GM12875 (cell line): ENCODE measurements around the gene NDUFAB1.
A peak's percentile ranks its signal among the peaks of the same experiment; 100 is the strongest.

Source experiments
- H3K4me3 ChIP-seq: one replicate; pipeline ENCODE4 v1.5.1; 2011; ENCODE audit warnings: low read depth, low read length, control low read depth
- TF ChIP-seq, protein P1 (sequence below): IDR thresholded peaks from 2 replicates; pipeline ENCODE4 v1.5.1; 2011; ENCODE audit warnings: low read depth, mild to moderate bottlenecking, control low read depth, inconsistent platforms, low read length, moderate library complexity, borderline replicate concordance; ENCODE audit not compliant: insufficient read depth

Gene NDUFAB1

DNA sequence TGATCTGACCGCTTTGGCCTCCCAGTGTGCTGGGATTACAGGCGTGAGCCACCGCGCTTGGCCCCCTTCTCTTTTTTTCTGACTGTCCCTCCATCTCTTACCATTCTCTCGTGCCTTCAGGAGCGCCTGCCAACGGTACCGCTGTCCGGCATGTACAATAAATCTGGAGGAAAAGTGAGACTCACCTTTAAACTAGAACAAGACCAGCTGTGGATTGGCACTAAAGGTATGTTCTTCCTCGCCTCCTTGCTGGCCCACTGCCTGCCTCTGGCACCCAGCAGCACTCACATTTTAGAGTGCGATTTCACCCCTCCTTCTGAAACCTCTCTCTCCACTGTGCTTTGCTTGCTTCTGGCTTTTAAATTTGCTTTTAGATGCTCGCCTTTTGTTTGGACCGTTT is 33.6 kb downstream of the NDUFAB1 start:
- TF ChIP-seq, protein P1, sequence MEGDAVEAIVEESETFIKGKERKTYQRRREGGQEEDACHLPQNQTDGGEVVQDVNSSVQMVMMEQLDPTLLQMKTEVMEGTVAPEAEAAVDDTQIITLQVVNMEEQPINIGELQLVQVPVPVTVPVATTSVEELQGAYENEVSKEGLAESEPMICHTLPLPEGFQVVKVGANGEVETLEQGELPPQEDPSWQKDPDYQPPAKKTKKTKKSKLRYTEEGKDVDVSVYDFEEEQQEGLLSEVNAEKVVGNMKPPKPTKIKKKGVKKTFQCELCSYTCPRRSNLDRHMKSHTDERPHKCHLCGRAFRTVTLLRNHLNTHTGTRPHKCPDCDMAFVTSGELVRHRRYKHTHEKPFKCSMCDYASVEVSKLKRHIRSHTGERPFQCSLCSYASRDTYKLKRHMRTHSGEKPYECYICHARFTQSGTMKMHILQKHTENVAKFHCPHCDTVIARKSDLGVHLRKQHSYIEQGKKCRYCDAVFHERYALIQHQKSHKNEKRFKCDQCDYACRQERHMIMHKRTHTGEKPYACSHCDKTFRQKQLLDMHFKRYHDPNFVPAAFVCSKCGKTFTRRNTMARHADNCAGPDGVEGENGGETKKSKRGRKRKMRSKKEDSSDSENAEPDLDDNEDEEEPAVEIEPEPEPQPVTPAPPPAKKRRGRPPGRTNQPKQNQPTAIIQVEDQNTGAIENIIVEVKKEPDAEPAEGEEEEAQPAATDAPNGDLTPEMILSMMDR = no peak
- H3K4me3 ChIP-seq = no peak overlapping the region

DNA sequence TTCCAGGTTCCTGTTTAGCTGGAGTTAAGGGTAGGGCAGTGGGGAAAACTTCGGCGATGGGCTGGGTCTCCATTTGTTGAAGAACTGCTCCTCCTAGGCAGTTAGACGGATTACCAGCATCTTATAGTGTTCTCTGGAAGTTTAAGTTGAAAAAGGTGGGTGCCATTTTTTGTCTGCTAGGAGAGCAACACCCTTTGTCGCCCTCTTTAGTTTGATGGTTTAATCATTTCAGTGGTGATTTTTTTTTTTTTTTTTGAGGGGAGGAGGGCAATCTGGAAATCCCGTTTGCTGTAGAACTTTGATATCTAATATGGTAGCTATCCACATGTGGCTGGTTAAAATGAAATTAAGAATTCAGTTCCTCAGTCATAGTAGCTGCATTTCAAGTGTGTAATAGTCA is 34.5 kb downstream of the NDUFAB1 start:
- H3K4me3 ChIP-seq = no peak overlapping the region
- TF ChIP-seq, protein P1 = no peak

DNA sequence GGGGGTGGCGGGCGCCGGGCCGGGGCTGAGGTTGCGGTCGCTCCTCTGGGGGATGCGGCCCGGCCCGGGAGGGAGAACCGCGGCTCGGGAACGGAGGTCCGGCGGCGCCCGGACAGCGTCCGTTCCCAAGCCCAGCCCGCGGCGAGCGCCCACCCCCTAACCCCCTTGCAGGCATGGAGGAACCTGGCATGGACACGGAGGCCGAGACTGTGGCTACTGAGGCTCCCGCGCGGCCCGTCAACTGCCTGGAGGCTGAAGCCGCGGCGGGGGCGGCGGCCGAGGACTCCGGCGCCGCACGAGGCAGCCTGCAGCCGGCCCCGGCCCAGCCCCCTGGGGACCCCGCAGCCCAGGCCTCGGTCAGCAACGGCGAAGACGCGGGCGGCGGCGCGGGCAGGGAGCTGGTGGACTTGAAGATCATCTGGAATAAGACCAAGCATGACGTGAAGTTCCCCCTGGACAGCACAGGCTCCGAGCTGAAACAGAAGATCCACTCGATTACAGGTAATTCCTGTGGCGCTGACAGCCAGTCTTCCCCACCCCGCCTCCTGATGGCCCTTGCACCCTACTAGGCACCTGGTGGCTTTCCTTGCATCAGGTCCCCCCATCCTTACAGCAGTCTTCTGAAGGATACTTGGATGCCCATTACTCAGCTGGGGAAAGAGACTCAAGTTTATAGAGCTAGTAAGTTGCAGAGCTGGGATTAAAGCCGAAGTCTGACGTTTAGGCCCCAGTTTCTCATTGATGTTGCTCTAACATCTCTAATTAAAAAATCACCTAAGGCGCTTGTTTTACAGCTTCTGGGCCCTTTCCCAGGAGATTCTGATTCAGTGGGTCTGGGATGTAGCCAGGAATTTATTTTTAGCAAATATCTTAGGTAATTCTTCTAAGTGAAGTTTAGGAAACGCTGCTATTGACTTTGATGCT is 38.1 kb downstream of the NDUFAB1 start:
- TF ChIP-seq, protein P1 = no peak

DNA sequence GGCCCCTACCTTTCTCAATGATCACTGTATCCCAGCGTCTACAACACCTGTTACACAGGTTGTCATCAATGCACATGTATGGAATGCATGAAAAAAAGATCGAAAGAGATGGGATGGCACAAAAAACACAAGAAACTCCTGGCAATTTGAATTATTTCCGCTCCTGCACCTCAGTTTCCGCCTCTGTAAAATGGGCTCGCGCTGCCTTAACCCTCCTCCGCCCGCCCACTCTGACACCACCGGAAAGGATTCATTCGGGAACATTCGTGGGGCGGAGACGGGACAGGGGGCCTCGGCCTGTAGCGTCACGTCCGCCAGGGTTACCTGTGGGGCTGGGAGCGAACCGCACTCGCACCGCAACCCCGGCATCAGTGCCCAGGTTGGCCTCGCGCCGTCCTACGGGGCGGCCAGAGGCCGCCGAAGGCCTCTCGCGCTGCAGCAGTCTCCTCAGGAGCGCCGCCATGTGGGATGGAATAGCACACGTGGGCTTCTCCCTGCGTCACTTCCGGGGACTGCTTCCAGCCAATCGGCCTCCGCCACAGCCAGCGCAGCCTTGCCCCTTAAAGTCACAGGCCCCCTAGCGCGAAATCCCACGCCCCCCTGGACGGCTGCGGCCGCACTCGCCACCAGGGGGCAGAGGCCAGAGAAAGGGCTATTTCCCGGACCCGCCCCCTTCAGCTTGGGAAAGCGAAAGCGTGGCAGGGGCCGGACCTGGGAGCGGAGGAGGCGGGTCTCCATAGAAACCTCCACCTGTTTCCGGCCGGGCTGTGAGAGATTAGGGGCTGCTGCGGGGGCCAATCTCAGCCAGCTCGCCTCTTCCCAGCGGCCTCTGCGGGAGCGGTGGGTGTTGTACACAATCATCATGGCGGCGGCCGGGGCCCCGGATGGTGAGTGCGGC is 39.0 kb downstream of the NDUFAB1 start, which contains the start of the genes EARS2 and UBFD1:
EARS2 (minus strand) TSS at position 470 of the 898 bp plus-strand sequence; CDS start at position 463, 7 bp downstream.
UBFD1 (plus strand) TSS at position 847 of the 898 bp plus-strand sequence; CDS start at position 863, 16 bp downstream.
- TF ChIP-seq, protein P1 = peak; percentile 86

More for the DNA sequence above, 38.1 kb downstream of the NDUFAB1 start:
- peak overlapping the region; percentile 60 for H3K4me3 ChIP-seq

DNA sequence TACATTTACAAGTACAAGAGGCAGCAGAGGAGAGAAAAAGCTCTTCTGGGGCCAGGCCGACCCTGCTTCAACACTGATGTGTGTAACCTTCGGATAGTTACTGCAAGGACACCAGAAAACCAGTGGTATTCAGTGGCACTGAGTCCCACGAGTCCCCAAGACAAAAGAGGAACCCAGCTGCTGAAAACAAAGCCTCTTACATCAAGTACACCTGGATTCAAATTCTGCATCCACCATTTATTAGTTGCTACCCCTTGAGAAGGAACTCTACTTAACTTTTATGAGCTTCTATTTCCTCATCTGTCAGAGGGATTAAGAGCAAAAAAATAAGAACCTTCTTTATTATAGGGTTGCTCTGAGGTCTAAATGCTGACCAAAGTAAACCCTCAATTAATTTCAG is 41.6 kb downstream of the NDUFAB1 start:
- H3K4me3 ChIP-seq = no peak overlapping the region
- TF ChIP-seq, protein P1 = no peak

More for the DNA sequence above, 39.0 kb downstream of the NDUFAB1 start, which contains the start of the genes EARS2 and UBFD1:
- H3K4me3 ChIP-seq = peak within 1 kb of the TSS; percentile 60

DNA sequence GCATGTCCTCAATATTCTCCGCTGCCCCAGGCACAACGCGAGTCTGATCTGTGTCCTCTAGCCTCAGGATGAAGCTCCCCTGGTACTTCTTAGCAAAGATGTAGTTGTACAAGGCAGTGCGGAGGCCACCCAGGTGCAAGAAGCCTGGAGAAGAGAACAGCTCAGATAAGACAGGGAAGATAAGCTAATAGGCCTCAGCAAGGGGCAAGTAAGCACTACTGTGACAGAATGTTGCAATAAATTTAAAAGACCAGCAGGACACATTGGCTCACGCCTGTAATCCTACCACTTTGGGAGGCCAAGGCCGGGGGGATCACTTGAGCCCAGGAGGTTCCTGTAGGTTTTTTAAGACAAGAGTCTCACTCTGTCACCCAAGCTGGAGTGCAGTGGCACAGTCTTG is 44.0 kb downstream of the NDUFAB1 start:
- TF ChIP-seq, protein P1 = no peak
- no peak overlapping the region for H3K4me3 ChIP-seq
